Neuronal stem cell (in vitro differentiated cells): ENCODE data around the gene APBB2.
A peak's percentile ranks its signal among the peaks of the same experiment; 100 is the strongest.

Experiments used
- DNase-seq: peaks from one replicate; pipeline ENCODE4 v3.0.0-alpha.2; 2013; ENCODE audit warnings: low spot score
- H2AFZ ChIP-seq: one replicate; pipeline ENCODE4 v1.6.1; 2013; ENCODE audit warnings: mild to moderate bottlenecking, low read length, inconsistent platforms
- H2AK5ac ChIP-seq: 2 replicates; pipeline ENCODE4 v1.6.1; 2013; ENCODE audit warnings: low read depth, mild to moderate bottlenecking, inconsistent platforms, low read length, moderate library complexity, mixed read lengths
- H2BK120ac ChIP-seq: 2 replicates; pipeline ENCODE4 v1.6.1; 2013; ENCODE audit warnings: low read depth, mild to moderate bottlenecking, inconsistent platforms, low read length, moderate library complexity, mixed read lengths
- H2BK12ac ChIP-seq: one replicate; pipeline ENCODE4 v1.6.1; 2013; ENCODE audit warnings: low read length, inconsistent platforms
- H2BK15ac ChIP-seq: 2 replicates; pipeline ENCODE4 v1.6.1; 2013; ENCODE audit warnings: mild to moderate bottlenecking, low read length, inconsistent platforms, mixed read lengths
- H2BK5ac ChIP-seq: one replicate; pipeline ENCODE4 v1.6.1; 2013; ENCODE audit warnings: inconsistent platforms, mild to moderate bottlenecking, low read length, moderate library complexity
- H3K14ac ChIP-seq: one replicate; pipeline ENCODE4 v1.6.1; 2013; ENCODE audit warnings: low read length, inconsistent platforms
- H3K18ac ChIP-seq: 2 replicates; pipeline ENCODE4 v1.6.1; 2013; ENCODE audit warnings: low read length, inconsistent platforms
- H3K23ac ChIP-seq: 2 replicates; pipeline ENCODE4 v1.6.1; 2013; ENCODE audit warnings: low read depth, mild to moderate bottlenecking, mixed read lengths, low read length, inconsistent platforms; ENCODE audit not compliant: poor library complexity
- H3K27ac ChIP-seq: replicated peaks from 3 replicates; pipeline ENCODE4 v1.5.1; 2013; ENCODE audit warnings: low read length, inconsistent platforms
- H3K27me3 ChIP-seq, 3 experiments: 2 replicates each; pipeline ENCODE4 v1.6.1; 2013; ENCODE audit warnings: low read length in 3 of 3, mild to moderate bottlenecking in 2 of 3, inconsistent platforms in 1 of 3, low read depth in 1 of 3, mixed read lengths in 1 of 3, moderate library complexity in 1 of 3; ENCODE audit not compliant: control insufficient read depth in 3 of 3, insufficient read depth in 3 of 3
- H3K36me3 ChIP-seq, 2 donors: replicated peaks in 1 of 2; 2 replicates each; pipeline ENCODE4 v1.6.1; 2013; ENCODE audit warnings: low read length in 2 of 2; ENCODE audit not compliant: control insufficient read depth in 2 of 2, insufficient read depth in 2 of 2
- H3K4ac ChIP-seq: 2 replicates; pipeline ENCODE4 v1.6.1; 2013; ENCODE audit warnings: inconsistent platforms, mild to moderate bottlenecking, low read length, moderate library complexity
- H3K4me1 ChIP-seq, 2 donors: 1 replicate in 1 of 2; 2 replicates in 1 of 2; pipeline ENCODE4 v1.6.1; 2013; ENCODE audit warnings: low read length in 2 of 2, low read depth in 1 of 2; ENCODE audit not compliant: control insufficient read depth in 2 of 2, insufficient read depth in 1 of 2
- H3K4me2 ChIP-seq: one replicate; pipeline ENCODE4 v1.6.1; 2013; ENCODE audit warnings: mild to moderate bottlenecking, low read length, inconsistent platforms; ENCODE audit not compliant: insufficient read depth, poor library complexity, severe bottlenecking
- H3K4me3 ChIP-seq, 2 donors: 2 replicates each; pipeline ENCODE4 v1.5.1; 2013; ENCODE audit warnings: low read length in 2 of 2, mild to moderate bottlenecking in 2 of 2, inconsistent platforms in 1 of 2, moderate library complexity in 1 of 2
- H3K79me1 ChIP-seq: one replicate; pipeline ENCODE4 v1.6.1; 2013; ENCODE audit warnings: low read depth, mild to moderate bottlenecking, inconsistent platforms, low read length, moderate library complexity
- H3K9ac ChIP-seq: one replicate; pipeline ENCODE4 v1.6.1; 2013; ENCODE audit warnings: mild to moderate bottlenecking, low read depth, low read length, inconsistent platforms; ENCODE audit not compliant: poor library complexity
- H3K9me3 ChIP-seq, 2 donors: replicated peaks in 1 of 2; 2 replicates each; pipeline versions ENCODE3 to v1.6.1; 2013; ENCODE audit warnings: low read length in 2 of 2, mild to moderate bottlenecking in 2 of 2, inconsistent platforms in 1 of 2, low read depth in 1 of 2, mixed read lengths in 1 of 2, moderate library complexity in 1 of 2; ENCODE audit not compliant: control insufficient read depth in 2 of 2, insufficient read depth in 1 of 2
- H4K8ac ChIP-seq: one replicate; pipeline ENCODE4 v1.6.1; 2013; ENCODE audit warnings: low read depth, mild to moderate bottlenecking, inconsistent platforms, low read length, moderate library complexity
- H4K91ac ChIP-seq: one replicate; pipeline ENCODE4 v1.6.1; 2013; ENCODE audit warnings: low read length, low read depth, mild to moderate bottlenecking, inconsistent platforms; ENCODE audit not compliant: poor library complexity
- WGBS, 2 donors: extraction: QIAGEN DNeasy Blood & Tissue Kit; methylation state at CpG; one replicate each; pipeline ENCODE4 v1.1.7; 2013; ENCODE audit warnings: missing lambda C conversion rate in 2 of 2, mixed read lengths in 1 of 2; ENCODE audit not compliant: insufficient read length in 2 of 2, insufficient replicate concordance in 1 of 2; ENCODE audit errors: extremely low coverage in 2 of 2; 5-methylcytosine and 5-hydroxymethylcytosine counted together

Gene APBB2

DNA sequence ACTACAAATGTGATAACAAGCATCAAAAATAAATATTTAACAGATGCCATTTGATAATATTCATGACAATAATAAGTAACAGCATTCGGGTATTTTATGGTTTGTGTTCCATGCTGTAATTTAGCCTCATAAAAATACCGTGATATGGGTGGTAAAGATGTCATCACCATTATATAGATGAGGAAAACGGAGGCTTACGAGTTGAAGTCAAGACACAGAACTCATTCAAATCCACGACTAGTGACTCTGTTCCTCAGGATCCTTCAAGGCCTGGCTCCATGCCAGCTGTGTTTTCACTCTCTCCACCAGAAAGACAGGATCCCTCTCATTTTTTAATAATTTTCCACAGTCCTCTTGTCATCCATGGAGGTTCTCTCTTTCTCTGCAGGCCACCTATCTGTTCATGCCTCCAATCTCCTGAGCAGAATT, 94.5 kb downstream of the APBB2 start:
- no CpG with 5 or more reads among the region's 5 CpGs for WGBS, 2 donors
- Histone ChIP-seq H4K8ac (no peak overlapping the region), H2AK5ac (no peak overlapping the region), H3K23ac (no peak overlapping the region), H3K9me3 (no peaks in the 10 kb centered on the region), H3K27ac (no peak overlapping the region), H2BK15ac (no peak overlapping the region), H3K18ac (no peak overlapping the region), H3K4me1 (peaks cover 0 to 8% of the 10 kb centered on the region in 2 donors), H3K4me2 (no peak overlapping the region), H3K9ac (no peak overlapping the region), H2BK12ac (no peak overlapping the region), H3K4me3 (no peak overlapping the region), H2AFZ (no peak overlapping the region), H2BK120ac (no peak overlapping the region), H3K14ac (no peak overlapping the region), H3K36me3 (no peaks in the 10 kb centered on the region), H3K79me1 (no peaks in the 10 kb centered on the region), H4K91ac (no peak overlapping the region), H3K27me3 (no peaks in the 10 kb centered on the region), H3K4ac (no peak overlapping the region), H2BK5ac (no peak overlapping the region)
- no peak for DNase-seq

DNA sequence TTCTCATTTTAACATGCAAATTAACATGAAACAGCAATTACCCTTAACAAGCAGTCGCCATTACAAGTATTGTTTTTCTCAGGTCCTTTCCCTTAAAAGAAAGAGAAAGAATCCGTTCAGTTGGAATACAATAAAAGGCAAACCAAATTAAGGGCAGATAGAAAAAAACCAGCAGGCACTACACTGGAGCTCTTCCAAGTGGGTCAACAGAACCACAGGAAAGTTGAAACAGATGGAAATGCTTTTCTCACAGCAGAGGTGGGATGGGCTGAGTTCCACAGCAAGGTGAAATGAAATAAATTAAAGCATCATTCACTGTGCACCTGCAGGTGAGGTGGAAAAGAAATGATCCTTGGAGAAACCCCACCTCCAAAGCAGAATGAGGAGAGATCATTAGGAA, 102.6 kb downstream of the APBB2 start:
- H4K91ac ChIP-seq, result no peak overlapping the region
- H3K4me2 ChIP-seq, result no peak overlapping the region
- H3K18ac ChIP-seq, result no peak overlapping the region
- DNase-seq, result no peak
- H2AFZ ChIP-seq, result no peak overlapping the region
- no peak overlapping the region for H2BK12ac ChIP-seq
- no peak overlapping the region for H3K9ac ChIP-seq
- H3K4me3 ChIP-seq, result no peak overlapping the region
- no peaks in the 10 kb centered on the region for H3K27me3 ChIP-seq
- H2AK5ac ChIP-seq, result no peak overlapping the region
- no peaks in the 10 kb centered on the region for H3K36me3 ChIP-seq
- H3K14ac ChIP-seq, result no peak overlapping the region
- H2BK5ac ChIP-seq, result no peak overlapping the region
- no CpG with 5 or more reads among the region's 2 CpGs for WGBS, 2 donors
- no peak overlapping the region for H3K27ac ChIP-seq
- peaks cover 0 to 2% of the 10 kb centered on the region in 2 donors for H3K4me1 ChIP-seq
- no peak overlapping the region for H3K23ac ChIP-seq
- H2BK120ac ChIP-seq, result no peak overlapping the region
- peaks cover 3% of the 10 kb centered on the region for H3K79me1 ChIP-seq
- H3K9me3 ChIP-seq, result peaks cover 0 to 2% of the 10 kb centered on the region in 2 donors
- no peak overlapping the region for H2BK15ac ChIP-seq
- H3K4ac ChIP-seq, result no peak overlapping the region
- no peak overlapping the region for H4K8ac ChIP-seq

DNA sequence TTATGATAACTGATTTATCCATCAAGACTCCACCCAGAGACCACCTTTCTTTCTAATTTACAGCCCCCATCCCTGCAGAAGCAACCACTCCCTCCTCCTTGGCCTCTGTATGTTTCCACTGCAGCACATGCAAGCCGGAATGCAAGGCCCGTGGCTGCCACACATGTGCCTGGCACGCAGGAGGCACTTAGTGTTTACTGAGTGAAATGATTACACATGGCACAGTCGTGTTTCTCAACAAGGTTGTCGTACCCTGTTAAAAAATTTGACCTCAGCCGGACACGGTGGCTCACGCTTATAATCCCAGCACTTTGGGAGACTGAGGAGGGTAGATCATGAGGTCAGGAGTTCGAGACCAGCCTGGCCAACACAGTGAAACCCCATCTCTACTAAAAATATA, 104.3 kb downstream of the APBB2 start:
- no CpG with 5 or more reads among the region's 9 CpGs for WGBS, 2 donors
- Histone ChIP-seq H4K8ac (no peak overlapping the region), H2AFZ (no peak overlapping the region), H3K4ac (no peak overlapping the region), H2BK12ac (no peak overlapping the region), H2BK15ac (no peak overlapping the region), H3K79me1 (peaks cover 3% of the 10 kb centered on the region), H2AK5ac (no peak overlapping the region), H3K27me3 (no peaks in the 10 kb centered on the region), H4K91ac (no peak overlapping the region), H3K9me3 (peaks cover 0 to 2% of the 10 kb centered on the region in 2 donors), H3K18ac (peak overlapping the region; percentile 85), H3K23ac (no peak overlapping the region), H2BK5ac (no peak overlapping the region), H3K27ac (no peak overlapping the region), H3K4me1 (peaks cover 0 to 2% of the 10 kb centered on the region in 2 donors), H3K9ac (no peak overlapping the region), H3K4me2 (no peak overlapping the region), H3K4me3 (no peak overlapping the region), H3K14ac (no peak overlapping the region), H2BK120ac (no peak overlapping the region), H3K36me3 (no peaks in the 10 kb centered on the region)
- no peak for DNase-seq

DNA sequence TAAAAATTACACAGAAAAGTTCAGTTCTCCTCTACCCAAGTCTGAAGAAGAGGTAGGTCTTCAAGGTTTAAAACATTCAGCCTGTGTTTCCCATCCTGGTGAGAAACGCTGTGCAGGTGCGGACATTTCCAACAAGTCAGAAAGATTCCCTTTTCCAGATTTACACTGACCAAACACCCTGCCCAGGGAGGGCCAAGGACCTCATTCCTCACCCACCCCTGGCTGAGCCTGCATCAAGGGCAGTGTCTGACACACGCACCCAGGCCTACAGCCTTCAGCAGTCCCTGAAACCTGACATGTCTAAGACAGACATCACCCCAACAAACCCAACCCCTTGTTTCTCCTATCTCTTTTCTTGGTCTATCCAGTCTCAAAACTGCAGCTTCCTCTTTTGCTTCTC, 105.9 kb downstream of the APBB2 start:
- Histone ChIP-seq H3K9ac (no peak overlapping the region), H3K14ac (no peak overlapping the region), H3K4me3 (no peak overlapping the region)

More for the DNA sequence above, 105.9 kb downstream of the APBB2 start:
- Histone ChIP-seq H2BK120ac (no peak overlapping the region), H3K4me1 (peaks cover 0 to 2% of the 10 kb centered on the region in 2 donors), H2AFZ (no peak overlapping the region), H2AK5ac (no peak overlapping the region), H3K4ac (no peak overlapping the region), H2BK15ac (no peak overlapping the region), H3K4me2 (no peak overlapping the region), H2BK5ac (no peak overlapping the region), H2BK12ac (no peak overlapping the region), H3K79me1 (peaks cover 3% of the 10 kb centered on the region), H3K27ac (no peak overlapping the region), H3K9me3 (peaks cover 0 to 2% of the 10 kb centered on the region in 2 donors), H3K27me3 (no peaks in the 10 kb centered on the region), H3K18ac (no peak overlapping the region), H4K8ac (no peak overlapping the region), H3K23ac (no peak overlapping the region), H4K91ac (no peak overlapping the region), H3K36me3 (no peaks in the 10 kb centered on the region)
- WGBS, 2 donors, result no CpG with 5 or more reads among the region's 3 CpGs
- no peak for DNase-seq
